WERI-Rb-1 (cell line): Measurements from ENCODE around the gene MRPL39.

Experiments
- DNase-seq: peaks from one replicate; pipeline ENCODE4 v3.0.0-alpha.2; 2020
- H3K27ac ChIP-seq: fragments of 250-450 bp; sonication (Bioruptor Pico); 2 replicates; pipeline ENCODE4 v1.5.1; 2020; ENCODE audit warnings: mild to moderate bottlenecking, moderate library complexity
- H3K27me3 ChIP-seq: fragments of 250-450 bp; sonication (Bioruptor Pico); 2 replicates; pipeline ENCODE4 v1.5.1; 2021; ENCODE audit warnings: mild to moderate bottlenecking, low read depth, moderate library complexity; ENCODE audit not compliant: insufficient read depth, severe bottlenecking
- H3K36me3 ChIP-seq: fragments of 250-450 bp; sonication (Bioruptor Pico); 2 replicates; pipeline ENCODE4 v1.5.1; 2020; ENCODE audit warnings: mild to moderate bottlenecking, moderate library complexity
- H3K4me3 ChIP-seq: 2 replicates; pipeline ENCODE4 v1.5.1; 2011; ENCODE audit warnings: low read depth, mild to moderate bottlenecking, control low read depth, low read length
- H3K9me3 ChIP-seq: fragments of 250-450 bp; sonication (Bioruptor Pico); 2 replicates; pipeline ENCODE4 v1.5.1; 2021; ENCODE audit warnings: mild to moderate bottlenecking, moderate library complexity; ENCODE audit not compliant: severe bottlenecking
- CTCF ChIP-seq: IDR thresholded peaks from 2 replicates; pipeline ENCODE4 v1.5.1; 2011; ENCODE audit warnings: low read depth, mild to moderate bottlenecking, control low read depth, inconsistent platforms, low read length

The MRPL39 gene

GRCh38 chr21:25578056-25578961, 29.0 kb downstream of the MRPL39 start:
- Histone ChIP-seq H3K9me3 (no peaks in the 10 kb centered on the region), H3K4me3 (no peak overlapping the region), H3K36me3 (peaks cover 15% of the 10 kb centered on the region), H3K27me3 (no peaks in the 10 kb centered on the region), H3K27ac (no peak overlapping the region)
- DNase-seq = no peak
- no peak for TF ChIP-seq CTCF

- H3K36me3 ChIP-seq = peaks cover 15% of the 10 kb centered on the region
- H3K27ac ChIP-seq = no peak overlapping the region
- TF ChIP-seq CTCF = no peak
- H3K4me3 ChIP-seq = no peak overlapping the region
- H3K27me3 ChIP-seq = no peaks in the 10 kb centered on the region
- H3K9me3 ChIP-seq = no peaks in the 10 kb centered on the region
- no peak for DNase-seq
These were observed 29.7 kb downstream of the MRPL39 start for GRCh38 chr21:25577424-25578055.

GRCh38 chr21:25573409-25574206, 33.7 kb downstream of the MRPL39 start:
- no peak for DNase-seq
- Histone ChIP-seq H3K27me3 (no peaks in the 10 kb centered on the region), H3K27ac (no peak overlapping the region), H3K4me3 (no peak overlapping the region), H3K36me3 (peaks cover 9% of the 10 kb centered on the region), H3K9me3 (no peaks in the 10 kb centered on the region)
- TF ChIP-seq CTCF = no peak

DNA sequence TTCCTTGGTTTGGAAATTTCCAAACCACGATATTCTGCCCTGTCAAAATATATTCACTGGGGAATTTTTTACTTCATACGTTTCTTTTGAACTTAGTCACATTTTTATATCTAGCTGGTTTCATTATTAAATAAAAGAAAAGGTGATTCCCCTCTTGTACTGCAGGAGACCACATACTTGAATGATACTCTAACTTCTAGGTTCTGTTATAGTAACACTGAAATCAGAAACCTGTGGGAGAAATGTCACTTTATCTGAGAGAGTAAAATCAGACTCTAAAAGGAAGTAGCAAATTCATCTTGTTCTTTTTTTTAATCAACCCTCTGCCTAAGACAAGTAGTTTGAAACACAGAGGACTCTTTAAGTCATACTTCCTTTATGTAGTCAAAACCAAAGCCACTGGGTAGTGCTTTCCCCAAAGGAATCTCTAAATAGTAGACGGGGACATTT, 34.4 kb downstream of the MRPL39 start:
- Histone ChIP-seq H3K4me3 (no peak overlapping the region), H3K27ac (no peak overlapping the region), H3K9me3 (no peaks in the 10 kb centered on the region), H3K36me3 (peaks cover 8% of the 10 kb centered on the region), H3K27me3 (no peaks in the 10 kb centered on the region)
- no peak for TF ChIP-seq CTCF
- no peak for DNase-seq

DNA sequence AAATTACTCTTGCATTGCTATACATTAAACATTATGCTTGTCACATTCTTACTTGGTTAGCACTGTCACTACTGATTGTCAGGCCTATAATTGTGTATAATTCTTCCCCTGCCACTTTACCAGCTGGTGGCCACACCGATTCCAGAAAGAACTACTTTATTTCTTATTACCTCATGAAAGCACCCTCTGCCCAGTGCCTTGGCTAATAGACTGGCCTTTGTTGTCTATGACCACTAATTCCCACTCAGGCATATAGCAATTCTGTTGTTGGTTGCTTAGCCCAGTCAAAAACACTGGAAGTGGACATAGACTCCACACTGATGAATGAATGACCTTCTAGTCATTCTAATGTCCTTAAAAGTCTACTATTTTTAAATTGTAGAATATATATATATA, 35.6 kb downstream of the MRPL39 start:
- H3K27me3 ChIP-seq = no peaks in the 10 kb centered on the region
- H3K9me3 ChIP-seq = no peaks in the 10 kb centered on the region
- no peak for DNase-seq
- H3K4me3 ChIP-seq = no peak overlapping the region
- no peaks in the 10 kb centered on the region for H3K36me3 ChIP-seq
- H3K27ac ChIP-seq = no peak overlapping the region
- no peak for TF ChIP-seq CTCF
